GM12878 (cell line): ENCODE data around the gene FALEC. TPM values are rescaled to one million over a fixed set of nuclear protein-coding genes. Genes with fewer than 3 reads are reported as not detected.

Experiments
- ATAC-seq: fragments of 200-7000 bp; cut with Tn5 transposase; 3 replicates; pipeline ENCODE4 v1.9.1; 2020; ENCODE audit warnings: mild to moderate bottlenecking, moderate library complexity
- BruUV-seq: library from RNA; stranded (reverse); fragments of 400-500 nt; replicated peaks from 2 replicates; lab custom pipeline; 2021; lab: Mats Ljungman, UMichigan
- CTCF ChIA-PET: fragments of 300-600 bp; sonication (Branson Sonifier 250); formaldehyde crosslinking; extraction: SDS; loops from one replicate; lab custom pipeline; 2021; ENCODE audit warnings: inconsistent platforms; lab: Yijun Ruan, JAX
- POLR2A ChIA-PET: fragments of 350-600 bp; formaldehyde crosslinking; extraction: SDS; loops from one replicate; lab custom pipeline; 2021; ENCODE audit warnings: inconsistent platforms; lab: Charles Lee
- RAD21 ChIA-PET: fragments of 300-600 bp; sonication (Branson Sonifier 250); formaldehyde crosslinking; loops from one replicate; lab custom pipeline; 2023; ENCODE audit warnings: antibody characterized with exemption; ENCODE audit not compliant: unreplicated experiment; lab: Charles Lee
- SMC1A ChIA-PET: fragments of 300-600 bp; sonication (Branson Sonifier 250); formaldehyde crosslinking; loops from one replicate; lab custom pipeline; 2023; ENCODE audit not compliant: unreplicated experiment, uncharacterized antibody; lab: Charles Lee
- DNase-seq: peaks from one replicate; pipeline ENCODE4 v3.0.0-alpha.2; 2011; ENCODE audit warnings: low read depth, low spot score
- FAIRE-seq: peaks from 3 replicates; lab custom pipeline; 2011; peaks lifted over from hg19 to GRCh38; lab: Jason Lieb, UNC
- H2AFZ ChIP-seq: 2 replicates; pipeline ENCODE4 v1.6.0; 2011; ENCODE audit warnings: low read depth, low read length, control low read depth; ENCODE audit not compliant: control insufficient read depth
- H3K27ac ChIP-seq: 2 replicates; pipeline ENCODE4 v1.5.1; 2011; ENCODE audit warnings: control low read depth; ENCODE audit not compliant: control insufficient read depth, insufficient read depth
- H3K27me3 ChIP-seq, 2 experiments: replicated peaks in 1 of 2; 2 replicates each; pipeline versions ENCODE4 v1.6.0 to v1.6.1; 2011; ENCODE audit warnings: low read length in 1 of 2; ENCODE audit not compliant: control insufficient read depth in 2 of 2, insufficient read depth in 2 of 2
- H3K36me3 ChIP-seq, 2 experiments: 2 replicates each; pipeline ENCODE4 v1.5.1; 2011; ENCODE audit warnings: low read length in 1 of 2; ENCODE audit not compliant: control insufficient read depth in 2 of 2, insufficient read depth in 2 of 2
- H3K4me1 ChIP-seq: 2 replicates; pipeline ENCODE4 v1.6.1; 2011; ENCODE audit warnings: mild to moderate bottlenecking, low read length, moderate library complexity, mixed read lengths; ENCODE audit not compliant: control insufficient read depth, insufficient read depth
- H3K4me2 ChIP-seq: 2 replicates; pipeline ENCODE4 v1.6.0; 2011; ENCODE audit warnings: control low read depth; ENCODE audit not compliant: control insufficient read depth, insufficient read depth
- H3K4me3 ChIP-seq: fragments of 200-600 bp; sonication (generic); 2 replicates; pipeline ENCODE4 v1.5.1; 2016
- H3K79me2 ChIP-seq: 2 replicates; pipeline ENCODE4 v1.6.0; 2011; ENCODE audit warnings: low read length; ENCODE audit not compliant: control insufficient read depth, insufficient read depth
- H3K9ac ChIP-seq: 2 replicates; pipeline ENCODE4 v1.8.0; 2011; ENCODE audit warnings: low read length, control low read depth, mixed read lengths; ENCODE audit not compliant: control insufficient read depth, insufficient read depth
- H3K9me3 ChIP-seq: replicated peaks from 3 replicates; pipeline ENCODE4 v1.5.1; 2011; ENCODE audit warnings: mild to moderate bottlenecking, low read length; ENCODE audit not compliant: control insufficient read depth, insufficient read depth
- H4K20me1 ChIP-seq: 2 replicates; pipeline ENCODE4 v1.6.0; 2011; ENCODE audit not compliant: control insufficient read depth, insufficient read depth
- CREM ChIP-seq: IDR thresholded peaks from 2 replicates; pipeline ENCODE4 v1.6.1; 2014; ENCODE audit warnings: antibody characterized with exemption, low read depth
- HCFC1 ChIP-seq: fragments of 150-350 bp; IDR thresholded peaks from 2 replicates; pipeline ENCODE4 v1.6.1; 2014; ENCODE audit warnings: low read length
- NFIC ChIP-seq: IDR thresholded peaks from 2 replicates; pipeline ENCODE4 v1.6.1; 2012; ENCODE audit warnings: low read depth, mild to moderate bottlenecking, inconsistent platforms, low read length, moderate library complexity
- POLR2AphosphoS5 ChIP-seq: IDR thresholded peaks from 2 replicates; pipeline ENCODE4 v1.6.1; 2011; ENCODE audit warnings: mild to moderate bottlenecking, low read length, inconsistent platforms
- RAD21 ChIP-seq: IDR thresholded peaks from 2 replicates; pipeline ENCODE4 v1.6.1; 2011; ENCODE audit warnings: mild to moderate bottlenecking, low read depth, low read length, moderate library complexity; ENCODE audit not compliant: insufficient read depth
- SPI1 ChIP-seq: IDR thresholded peaks from 2 replicates; pipeline ENCODE4 v1.6.1; 2011; ENCODE audit warnings: low read depth, mild to moderate bottlenecking, low read length, moderate library complexity, borderline replicate concordance; ENCODE audit not compliant: insufficient read depth
- TCF3 ChIP-seq: IDR thresholded peaks from 2 replicates; pipeline ENCODE4 v1.6.1; 2012; ENCODE audit warnings: low read depth, mild to moderate bottlenecking, low read length, borderline replicate concordance; ENCODE audit not compliant: insufficient read depth
- ZNF207 ChIP-seq: fragments of 450-650 bp; IDR thresholded peaks from 2 replicates; pipeline ENCODE4 v1.6.1; 2014; ENCODE audit warnings: antibody characterized with exemption, mild to moderate bottlenecking, borderline replicate concordance
- WGBS: methylation state at CpG from one replicate; pipeline ENCODE4 v1.1.6; 2016; ENCODE audit warnings: low lambda C conversion rate; ENCODE audit not compliant: insufficient replicate concordance, insufficient coverage; ENCODE audit errors: missing lambda C conversion rate; 5-methylcytosine and 5-hydroxymethylcytosine counted together
- in situ Hi-C: fragments of 300-500 bp; cut with MboI; formaldehyde crosslinking; loops from 9 replicates; pipeline ENCODE4 v1.14.3; 2018; ENCODE audit warnings: mixed read lengths
- intact Hi-C: fragments of 100-400 bp; cut with micrococcal nuclease; formaldehyde crosslinking; loops from one replicate; pipeline ENCODE4 v1.14.2; 2022; ENCODE audit not compliant: unreplicated experiment
- polyA plus RNA-seq, 11 experiments: library from polyadenylated mRNA; depleted of rRNA in 4 of 11; unstranded in 6 of 11; stranded (reverse) in 5 of 11; fragments of >200 nt; fragmentation: Nextera tagmentation in 4 of 11; fragmentation: Illumina TruSeq in 1 of 11; extraction: Ambion mirVana in 4 of 11; extraction: Trizol in 1 of 11; gene quantifications; 1 replicate in 1 of 11; 2 replicates in 10 of 11; pipeline versions ENCODE4 v1.2.1 to v1.2.3, GENCODE V29; 2011 to 2016; ENCODE audit warnings: inconsistent platforms in 2 of 11, missing spikeins in 2 of 11, low read depth in 1 of 11
- total RNA-seq, 4 experiments: library from RNA; depleted of rRNA in 3 of 4; stranded (reverse); fragments of >200 nt in 3 of 4; fragmentation: Illumina TruSeq in 1 of 4; extraction: Trizol in 1 of 4; gene quantifications; 2 replicates each; pipeline versions ENCODE4 v1.2.1 to v1.2.3, GENCODE V29; 2013 to 2021
- TF ChIP-seq, protein P1 (sequence below): fragments of 450-650 bp; formaldehyde crosslinking; IDR thresholded peaks from 2 replicates; pipeline ENCODE4 v1.5.0; 2022; ENCODE audit warnings: mild to moderate bottlenecking, missing genetic modification characterization
- TF ChIP-seq, protein P2 (sequence below): fragments of 450-650 bp; IDR thresholded peaks from 2 replicates; pipeline ENCODE4 v1.6.1; 2016; ENCODE audit warnings: mild to moderate bottlenecking, moderate library complexity, borderline replicate concordance
- TF ChIP-seq, protein P3 (sequence below): fragments of 450-650 bp; formaldehyde crosslinking; IDR thresholded peaks from 2 replicates; pipeline ENCODE4 v1.4.0; 2022; ENCODE audit warnings: mild to moderate bottlenecking, moderate library complexity

The FALEC gene
- total and polyA plus RNA-seq, 10 of the 15 experiments (the other 5 are each of a cell fraction or from before 2014, with no cell fraction given): 0.21 to 0.71 (median 0.32) TPM; not detected in 3

DNA sequence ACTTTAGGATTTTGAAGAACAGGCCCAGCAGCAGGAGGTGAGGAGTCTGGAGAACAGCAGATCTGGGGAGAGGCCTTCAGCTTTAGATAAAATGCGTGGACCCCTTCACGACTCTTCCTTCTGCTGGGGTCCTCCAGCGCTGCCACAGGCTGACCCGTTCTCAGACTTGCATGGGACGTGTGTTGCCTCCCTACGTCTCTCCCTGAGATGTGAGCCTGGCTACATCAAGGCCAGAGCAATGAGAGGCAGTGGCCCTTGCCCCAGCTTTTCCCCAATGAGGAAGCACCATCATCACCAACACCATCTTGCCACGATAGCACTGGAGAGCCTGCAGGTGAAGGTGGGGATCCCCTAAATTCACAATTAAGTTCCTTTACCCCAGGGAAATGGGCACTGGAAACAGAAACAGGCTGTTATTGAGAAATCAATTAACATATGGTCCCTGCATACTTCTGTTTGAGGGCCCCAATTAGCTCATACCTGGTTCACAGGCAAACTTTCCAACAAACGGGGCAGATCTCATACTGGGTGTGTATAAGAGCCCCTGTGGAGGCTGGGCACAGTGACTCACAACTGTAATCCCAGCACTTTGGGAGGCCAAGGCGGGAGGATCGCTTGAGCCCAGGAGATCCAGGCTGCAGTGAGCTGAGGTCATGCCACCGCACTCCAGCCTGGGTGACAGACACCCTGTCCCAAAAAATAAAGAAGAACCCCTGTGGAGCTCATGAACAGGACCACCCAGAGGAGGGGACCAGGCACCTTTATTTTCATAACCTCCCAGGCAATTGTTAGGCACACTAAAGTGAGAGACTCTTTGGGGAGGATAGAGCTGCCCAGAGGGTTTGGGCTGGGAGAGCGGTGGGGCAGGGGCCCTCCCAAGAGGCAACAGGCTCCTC, 21.5 kb downstream of the FALEC start:
- no peaks in the 10 kb centered on the region for H3K36me3 ChIP-seq
- H3K79me2 ChIP-seq: no peaks in the 10 kb centered on the region
- no peaks in the 10 kb centered on the region for H4K20me1 ChIP-seq
- POLR2A ChIA-PET: interaction anchor here (0.8 kb wide), 1 partner anchor 9 kb away, joined by 3 read pairs; no protein-coding TSS in a partner anchor
- no peak for DNase-seq
- no peak overlapping the region for H3K27ac ChIP-seq
- H3K4me1 ChIP-seq: no peaks in the 10 kb centered on the region; the same call in 1 of the 2 replicates
- H3K4me2 ChIP-seq: no peak overlapping the region
- CTCF ChIA-PET: interaction anchor here (0.7 to 2.3 kb wide), 8 partner anchors 18 to 459 kb away, joined by 3 to 8 read pairs (median 4); partner anchors contain the start of gene FALEC
- no peak overlapping the region for H3K4me3 ChIP-seq
- H3K9ac ChIP-seq: no peak overlapping the region
- RAD21 ChIA-PET: no interaction called here
- ATAC-seq: no peak; the same call in 2 of the 3 replicates
- SMC1A ChIA-PET: interaction anchor here (0.6 kb wide), 1 partner anchor 50 kb away, joined by 3 read pairs; no protein-coding TSS in a partner anchor
- H2AFZ ChIP-seq: no peak overlapping the region
- 70% methylated on average over 12 of the region's 12 CpGs for WGBS
- H3K9me3 ChIP-seq: no peaks in the 10 kb centered on the region
- intact Hi-C loops (loop anchor here (1.0 kb wide), 1 partner anchor 74 kb away; no protein-coding TSS in a partner anchor), in situ Hi-C loops (no loop called here)
- no TSS peak for BruUV-seq
- H3K27me3 ChIP-seq: no peaks in the 10 kb centered on the region
- FAIRE-seq: no peak
- no peak for TF ChIP-seq ZNF207
- no peak for TF ChIP-seq TCF3
- TF ChIP-seq, protein P1, sequence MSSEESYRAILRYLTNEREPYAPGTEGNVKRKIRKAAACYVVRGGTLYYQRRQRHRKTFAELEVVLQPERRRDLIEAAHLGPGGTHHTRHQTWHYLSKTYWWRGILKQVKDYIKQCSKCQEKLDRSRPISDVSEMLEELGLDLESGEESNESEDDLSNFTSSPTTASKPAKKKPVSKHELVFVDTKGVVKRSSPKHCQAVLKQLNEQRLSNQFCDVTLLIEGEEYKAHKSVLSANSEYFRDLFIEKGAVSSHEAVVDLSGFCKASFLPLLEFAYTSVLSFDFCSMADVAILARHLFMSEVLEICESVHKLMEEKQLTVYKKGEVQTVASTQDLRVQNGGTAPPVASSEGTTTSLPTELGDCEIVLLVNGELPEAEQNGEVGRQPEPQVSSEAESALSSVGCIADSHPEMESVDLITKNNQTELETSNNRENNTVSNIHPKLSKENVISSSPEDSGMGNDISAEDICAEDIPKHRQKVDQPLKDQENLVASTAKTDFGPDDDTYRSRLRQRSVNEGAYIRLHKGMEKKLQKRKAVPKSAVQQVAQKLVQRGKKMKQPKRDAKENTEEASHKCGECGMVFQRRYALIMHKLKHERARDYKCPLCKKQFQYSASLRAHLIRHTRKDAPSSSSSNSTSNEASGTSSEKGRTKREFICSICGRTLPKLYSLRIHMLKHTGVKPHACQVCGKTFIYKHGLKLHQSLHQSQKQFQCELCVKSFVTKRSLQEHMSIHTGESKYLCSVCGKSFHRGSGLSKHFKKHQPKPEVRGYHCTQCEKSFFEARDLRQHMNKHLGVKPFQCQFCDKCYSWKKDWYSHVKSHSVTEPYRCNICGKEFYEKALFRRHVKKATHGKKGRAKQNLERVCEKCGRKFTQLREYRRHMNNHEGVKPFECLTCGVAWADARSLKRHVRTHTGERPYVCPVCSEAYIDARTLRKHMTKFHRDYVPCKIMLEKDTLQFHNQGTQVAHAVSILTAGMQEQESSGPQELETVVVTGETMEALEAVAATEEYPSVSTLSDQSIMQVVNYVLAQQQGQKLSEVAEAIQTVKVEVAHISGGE: no peak
- no peak for TF ChIP-seq RAD21
- no peak for TF ChIP-seq CREM
- no peak for TF ChIP-seq HCFC1
- no peak for TF ChIP-seq POLR2AphosphoS5
- TF ChIP-seq, protein P2, sequence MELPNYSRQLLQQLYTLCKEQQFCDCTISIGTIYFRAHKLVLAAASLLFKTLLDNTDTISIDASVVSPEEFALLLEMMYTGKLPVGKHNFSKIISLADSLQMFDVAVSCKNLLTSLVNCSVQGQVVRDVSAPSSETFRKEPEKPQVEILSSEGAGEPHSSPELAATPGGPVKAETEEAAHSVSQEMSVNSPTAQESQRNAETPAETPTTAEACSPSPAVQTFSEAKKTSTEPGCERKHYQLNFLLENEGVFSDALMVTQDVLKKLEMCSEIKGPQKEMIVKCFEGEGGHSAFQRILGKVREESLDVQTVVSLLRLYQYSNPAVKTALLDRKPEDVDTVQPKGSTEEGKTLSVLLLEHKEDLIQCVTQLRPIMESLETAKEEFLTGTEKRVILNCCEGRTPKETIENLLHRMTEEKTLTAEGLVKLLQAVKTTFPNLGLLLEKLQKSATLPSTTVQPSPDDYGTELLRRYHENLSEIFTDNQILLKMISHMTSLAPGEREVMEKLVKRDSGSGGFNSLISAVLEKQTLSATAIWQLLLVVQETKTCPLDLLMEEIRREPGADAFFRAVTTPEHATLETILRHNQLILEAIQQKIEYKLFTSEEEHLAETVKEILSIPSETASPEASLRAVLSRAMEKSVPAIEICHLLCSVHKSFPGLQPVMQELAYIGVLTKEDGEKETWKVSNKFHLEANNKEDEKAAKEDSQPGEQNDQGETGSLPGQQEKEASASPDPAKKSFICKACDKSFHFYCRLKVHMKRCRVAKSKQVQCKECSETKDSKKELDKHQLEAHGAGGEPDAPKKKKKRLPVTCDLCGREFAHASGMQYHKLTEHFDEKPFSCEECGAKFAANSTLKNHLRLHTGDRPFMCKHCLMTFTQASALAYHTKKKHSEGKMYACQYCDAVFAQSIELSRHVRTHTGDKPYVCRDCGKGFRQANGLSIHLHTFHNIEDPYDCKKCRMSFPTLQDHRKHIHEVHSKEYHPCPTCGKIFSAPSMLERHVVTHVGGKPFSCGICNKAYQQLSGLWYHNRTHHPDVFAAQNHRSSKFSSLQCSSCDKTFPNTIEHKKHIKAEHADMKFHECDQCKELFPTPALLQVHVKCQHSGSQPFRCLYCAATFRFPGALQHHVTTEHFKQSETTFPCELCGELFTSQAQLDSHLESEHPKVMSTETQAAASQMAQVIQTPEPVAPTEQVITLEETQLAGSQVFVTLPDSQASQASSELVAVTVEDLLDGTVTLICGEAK: no peak
- no peak for TF ChIP-seq SPI1
- TF ChIP-seq NFIC: no peak
- TF ChIP-seq, protein P3, sequence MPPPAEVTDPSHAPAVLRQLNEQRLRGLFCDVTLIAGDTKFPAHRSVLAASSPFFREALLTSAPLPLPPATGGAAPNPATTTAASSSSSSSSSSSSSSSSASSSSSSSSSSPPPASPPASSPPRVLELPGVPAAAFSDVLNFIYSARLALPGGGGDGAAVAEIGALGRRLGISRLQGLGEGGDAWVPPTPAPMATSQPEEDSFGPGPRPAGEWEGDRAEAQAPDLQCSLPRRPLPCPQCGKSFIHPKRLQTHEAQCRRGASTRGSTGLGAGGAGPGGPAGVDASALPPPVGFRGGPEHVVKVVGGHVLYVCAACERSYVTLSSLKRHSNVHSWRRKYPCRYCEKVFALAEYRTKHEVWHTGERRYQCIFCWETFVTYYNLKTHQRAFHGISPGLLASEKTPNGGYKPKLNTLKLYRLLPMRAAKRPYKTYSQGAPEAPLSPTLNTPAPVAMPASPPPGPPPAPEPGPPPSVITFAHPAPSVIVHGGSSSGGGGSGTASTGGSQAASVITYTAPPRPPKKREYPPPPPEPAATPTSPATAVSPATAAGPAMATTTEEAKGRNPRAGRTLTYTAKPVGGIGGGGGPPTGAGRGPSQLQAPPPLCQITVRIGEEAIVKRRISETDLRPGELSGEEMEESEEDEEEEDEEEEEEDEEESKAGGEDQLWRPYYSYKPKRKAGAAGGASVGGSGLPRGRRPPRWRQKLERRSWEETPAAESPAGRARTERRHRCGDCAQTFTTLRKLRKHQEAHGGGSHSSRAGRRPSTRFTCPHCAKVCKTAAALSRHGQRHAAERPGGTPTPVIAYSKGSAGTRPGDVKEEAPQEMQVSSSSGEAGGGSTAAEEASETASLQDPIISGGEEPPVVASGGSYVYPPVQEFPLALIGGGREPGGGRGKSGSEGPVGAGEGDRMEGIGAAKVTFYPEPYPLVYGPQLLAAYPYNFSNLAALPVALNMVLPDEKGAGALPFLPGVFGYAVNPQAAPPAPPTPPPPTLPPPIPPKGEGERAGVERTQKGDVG (CRISPR knock-in tag): no peak
